CD14-positive monocyte (primary cell): ENCODE measurements around the gene ETV1. TPM values are rescaled to one million over a fixed set of nuclear protein-coding genes. Genes with fewer than 3 reads are reported as not detected.

Source experiments
- DNase-seq, 3 donors: peaks; one replicate each; pipeline ENCODE4 v3.0.0-alpha.2; 2011 to 2022
- H2AFZ ChIP-seq: 2 replicates; pipeline ENCODE4 v1.6.0; 2012; ENCODE audit warnings: mild to moderate bottlenecking, low read depth, low read length, inconsistent platforms; ENCODE audit not compliant: insufficient read depth, poor library complexity, severe bottlenecking
- H3K27ac ChIP-seq, 2 donors: 1 replicate in 1 of 2; 2 replicates in 1 of 2; pipeline ENCODE4 v1.5.1; 2012 to 2013; ENCODE audit warnings: low read length in 2 of 2, control low read depth in 1 of 2, inconsistent platforms in 1 of 2, low read depth in 1 of 2, mild to moderate bottlenecking in 1 of 2
- H3K27me3 ChIP-seq, 2 donors: one replicate each; pipeline versions ENCODE4 v1.6.0 to v1.6.1; 2011 to 2013; ENCODE audit warnings: low read length in 2 of 2; ENCODE audit not compliant: control insufficient read depth in 2 of 2, insufficient read depth in 2 of 2
- H3K36me3 ChIP-seq, 2 donors: replicated peaks in 1 of 2; 1 replicate in 1 of 2; 2 replicates in 1 of 2; pipeline versions ENCODE4 v1.5.1 to v1.6.1; 2012 to 2013; ENCODE audit warnings: low read length in 2 of 2, control low read depth in 1 of 2, inconsistent platforms in 1 of 2, mild to moderate bottlenecking in 1 of 2; ENCODE audit not compliant: insufficient read depth in 2 of 2, control insufficient read depth in 1 of 2
- H3K4me1 ChIP-seq, 2 donors: 1 replicate in 1 of 2; 2 replicates in 1 of 2; pipeline versions ENCODE4 v1.5.1 to v1.6.1; 2012 to 2013; ENCODE audit warnings: low read length in 2 of 2, control low read depth in 1 of 2, inconsistent platforms in 1 of 2, mild to moderate bottlenecking in 1 of 2, moderate library complexity in 1 of 2; ENCODE audit not compliant: insufficient read depth in 2 of 2, control insufficient read depth in 1 of 2
- H3K4me2 ChIP-seq: replicated peaks from 2 replicates; pipeline ENCODE3; 2012; ENCODE audit warnings: low read length, moderate library complexity, mild to moderate bottlenecking; ENCODE audit not compliant: poor library complexity, severe bottlenecking; ENCODE audit errors: extremely low read depth
- H3K4me3 ChIP-seq, 3 experiments: fragments of 200-600 bp in 1 of 3; sonication (generic) in 1 of 3; replicated peaks in 1 of 3; 1 replicate in 2 of 3; 2 replicates in 1 of 3; pipeline ENCODE4 v1.5.1; 2011 to 2013; ENCODE audit warnings: low read length in 3 of 3, mild to moderate bottlenecking in 3 of 3, control low read depth in 2 of 3, low read depth in 2 of 3, inconsistent platforms in 1 of 3, moderate library complexity in 1 of 3
- H3K79me2 ChIP-seq: 2 replicates; pipeline ENCODE4 v1.6.0; 2012; ENCODE audit warnings: mild to moderate bottlenecking, control low read depth, inconsistent platforms, low read length, moderate library complexity; ENCODE audit not compliant: insufficient read depth
- H3K9ac ChIP-seq: 2 replicates; pipeline ENCODE4 v1.6.0; 2017; ENCODE audit warnings: low read length, mild to moderate bottlenecking; ENCODE audit not compliant: insufficient read depth, poor library complexity, severe bottlenecking
- H3K9me3 ChIP-seq, 2 donors: replicated peaks in 1 of 2; 1 replicate in 1 of 2; 2 replicates in 1 of 2; pipeline versions ENCODE4 v1.5.1 to v1.6.1; 2012 to 2013; ENCODE audit warnings: low read length in 2 of 2, control low read depth in 1 of 2; ENCODE audit not compliant: control insufficient read depth in 1 of 2, insufficient read depth in 1 of 2
- H4K20me1 ChIP-seq: 2 replicates; pipeline ENCODE4 v1.6.0; 2012; ENCODE audit warnings: mild to moderate bottlenecking, low read length, control low read depth, moderate library complexity; ENCODE audit not compliant: insufficient read depth
- H3K27ac Mint-ChIP-seq, 7 donors: one replicate each; pipeline ENCODE4 v1.8.0; 2020; ENCODE audit warnings: mild to moderate bottlenecking in 7 of 7, mixed read lengths in 7 of 7, moderate library complexity in 6 of 7, inconsistent platforms in 2 of 7
- H3K27me3 Mint-ChIP-seq, 3 donors: one replicate each; pipeline ENCODE4 v1.8.0; 2021 to 2022; ENCODE audit warnings: low read depth in 3 of 3, mild to moderate bottlenecking in 3 of 3, mixed read lengths in 3 of 3, moderate library complexity in 3 of 3, inconsistent platforms in 1 of 3
- H3K36me3 Mint-ChIP-seq, 2 donors: one replicate each; pipeline ENCODE4 v1.8.0; 2020; ENCODE audit warnings: mixed read lengths in 2 of 2, inconsistent platforms in 1 of 2, mild to moderate bottlenecking in 1 of 2
- H3K4me1 Mint-ChIP-seq: one replicate; pipeline ENCODE4 v1.8.0; 2020; ENCODE audit warnings: mild to moderate bottlenecking, mixed read lengths
- H3K4me3 Mint-ChIP-seq, 2 donors: one replicate each; pipeline ENCODE4 v1.8.0; 2020; ENCODE audit warnings: mild to moderate bottlenecking in 2 of 2, mixed read lengths in 2 of 2, moderate library complexity in 1 of 2
- H3K9me3 Mint-ChIP-seq, 7 donors: one replicate each; pipeline ENCODE4 v1.8.0; 2020 to 2022; ENCODE audit warnings: mixed read lengths in 7 of 7, mild to moderate bottlenecking in 6 of 7, moderate library complexity in 6 of 7, inconsistent platforms in 2 of 7
- CTCF ChIP-seq: fragments of 200-600 bp; IDR thresholded peaks from one replicate; pipeline ENCODE4 v1.8.0; 2022; ENCODE audit warnings: antibody characterized with exemption, mild to moderate bottlenecking
- WGBS: methylation state at CpG from one replicate; pipeline ENCODE4 v1.1.5; 2013; ENCODE audit warnings: missing lambda C conversion rate; ENCODE audit not compliant: insufficient coverage; 5-methylcytosine and 5-hydroxymethylcytosine counted together
- intact Hi-C, 2 donors: fragments of 100-400 bp; cut with micrococcal nuclease; formaldehyde crosslinking; loops; one replicate each; pipeline versions ENCODE4 v1.15.0 to v1.15.1; 2023
- polyA plus RNA-seq, 3 donors: library from polyadenylated mRNA; depleted of rRNA in 1 of 3; unstranded in 2 of 3; stranded (reverse) in 1 of 3; fragments of 300-500 nt in 2 of 3; fragments of >200 nt in 1 of 3; fragmentation: Illumina TruSeq in 2 of 3; gene quantifications; 1 replicate in 2 of 3; 2 replicates in 1 of 3; pipeline ENCODE4 v1.2.3, GENCODE V29; 2012 to 2021

Gene ETV1
- polyA plus RNA-seq, 3 donors: not detected

GRCh38 chr7:13963925-13964324 is 25.5 kb downstream of the ETV1 start:
- no peak overlapping the region for H3K4me3 Mint-ChIP-seq
- intact Hi-C loops: no loop called here

GRCh38 chr7:13955494-13955893 is 34.0 kb downstream of the ETV1 start:
- no peaks in the 10 kb centered on the region for H3K79me2 ChIP-seq
- no CpG with 5 or more reads among the region's 2 CpGs for WGBS
- no peak overlapping the region for H3K4me2 ChIP-seq
- H4K20me1 ChIP-seq: no peaks in the 10 kb centered on the region
- no peaks in the 10 kb centered on the region for H3K27me3 ChIP-seq
- Mint-ChIP-seq H3K4me1 (no peaks in the 10 kb centered on the region), H3K9me3 (peaks cover 0 to 2% (median 0%) of the 10 kb centered on the region in 7 donors), H3K4me3 (no peak overlapping the region), H3K36me3 (no peaks in the 10 kb centered on the region), H3K27ac (no peak overlapping the region), H3K27me3 (peaks cover 1 to 3% (median 3%) of the 10 kb centered on the region in 3 donors)
- no peak overlapping the region for H3K4me3 ChIP-seq
- no peak overlapping the region for H2AFZ ChIP-seq
- no peaks in the 10 kb centered on the region for H3K9me3 ChIP-seq
- no peaks in the 10 kb centered on the region for H3K4me1 ChIP-seq
- intact Hi-C loops: no loop called here
- H3K36me3 ChIP-seq: no peaks in the 10 kb centered on the region
- H3K27ac ChIP-seq: no peak overlapping the region
- no peak for DNase-seq
- TF ChIP-seq CTCF: no peak
- H3K9ac ChIP-seq: no peak overlapping the region

More at GRCh38 chr7:13963925-13964324, 25.5 kb downstream of the ETV1 start:
- no CpG with 5 or more reads among the region's 2 CpGs for WGBS
- Mint-ChIP-seq H3K9me3 (no peaks in the 10 kb centered on the region), H3K36me3 (no peaks in the 10 kb centered on the region), H3K4me1 (no peaks in the 10 kb centered on the region), H3K27me3 (peaks cover 0 to 1% (median 0%) of the 10 kb centered on the region in 3 donors), H3K27ac (no peak overlapping the region)
- no peaks in the 10 kb centered on the region for H3K9me3 ChIP-seq
- H3K4me1 ChIP-seq: no peaks in the 10 kb centered on the region
- no peak for DNase-seq
- H2AFZ ChIP-seq: no peak overlapping the region
- H3K4me3 ChIP-seq: no peak overlapping the region
- TF ChIP-seq CTCF: no peak
- no peaks in the 10 kb centered on the region for H4K20me1 ChIP-seq
- no peaks in the 10 kb centered on the region for H3K27me3 ChIP-seq
- H3K36me3 ChIP-seq: no peaks in the 10 kb centered on the region
- no peaks in the 10 kb centered on the region for H3K79me2 ChIP-seq
- H3K4me2 ChIP-seq: no peak overlapping the region
- no peak overlapping the region for H3K27ac ChIP-seq
- no peak overlapping the region for H3K9ac ChIP-seq
